Activated naive CD8-positive, alpha-beta T cell treated with anti-CD3 and anti-CD28 coated beads, Interleukin-2, amount 10 ng/mL, durations not matched to agents 7 days and 5 days (primary cell): ENCODE results near the gene DMRTA2. TPM values are rescaled to one million over a fixed set of nuclear protein-coding genes. Genes with fewer than 3 reads are reported as not detected.
A peak's percentile ranks its signal among the peaks of the same experiment; 100 is the strongest.

ENCODE experiments used
- ATAC-seq: fragments of 150-1000 bp; cut with Tn5 transposase; one replicate; pipeline ENCODE4 v1.10.0; 2021; ENCODE audit warnings: low read depth, moderate library complexity
- POLR2A ChIA-PET: fragments of 350-600 bp; sonication (Branson Sonifier 250); formaldehyde crosslinking; loops from one replicate; lab custom pipeline; 2021; ENCODE audit warnings: antibody characterized with exemption; lab: Charles Lee
- DNase-seq: peaks from one replicate; pipeline ENCODE4 v3.0.0; 2021
- H3K27ac Mint-ChIP-seq: one replicate; pipeline ENCODE4 v1.8.0; 2022; ENCODE audit warnings: mild to moderate bottlenecking, mixed read lengths
- H3K27me3 Mint-ChIP-seq: one replicate; pipeline ENCODE4 v1.8.0; 2022; ENCODE audit warnings: mild to moderate bottlenecking, moderate library complexity, mixed read lengths
- H3K36me3 Mint-ChIP-seq: one replicate; pipeline ENCODE4 v1.8.0; 2021; ENCODE audit warnings: mild to moderate bottlenecking, mixed read lengths
- H3K4me1 Mint-ChIP-seq: one replicate; pipeline ENCODE4 v1.8.0; 2021; ENCODE audit warnings: mixed read lengths
- H3K4me3 Mint-ChIP-seq: one replicate; pipeline ENCODE4 v1.8.0; 2022; ENCODE audit warnings: mild to moderate bottlenecking, moderate library complexity, mixed read lengths
- H3K9me3 Mint-ChIP-seq: one replicate; pipeline ENCODE4 v1.8.0; 2021; ENCODE audit warnings: mixed read lengths
- total RNA-seq, 2 experiments: library from RNA; stranded (reverse); gene quantifications; one replicate each; pipeline ENCODE4 v1.2.3, GENCODE V29; 2021

Gene DMRTA2
- total RNA-seq, 2 experiments from 2014 or later: not detected

GRCh38 chr1:50427818-50428779, 4.9 kb upstream of the DMRTA2 start:
- Mint-ChIP-seq H3K9me3 (peaks cover 3% of the 10 kb centered on the region), H3K4me1 (peaks cover 24% of the 10 kb centered on the region), H3K27ac (no peak overlapping the region), H3K4me3 (peak overlapping the region; percentile 7), H3K27me3 (peaks cover 94% of the 10 kb centered on the region), H3K36me3 (no peaks in the 10 kb centered on the region)
- POLR2A ChIA-PET: no interaction called here
- ATAC-seq (no peak), DNase-seq (peak; percentile 48)

DNA sequence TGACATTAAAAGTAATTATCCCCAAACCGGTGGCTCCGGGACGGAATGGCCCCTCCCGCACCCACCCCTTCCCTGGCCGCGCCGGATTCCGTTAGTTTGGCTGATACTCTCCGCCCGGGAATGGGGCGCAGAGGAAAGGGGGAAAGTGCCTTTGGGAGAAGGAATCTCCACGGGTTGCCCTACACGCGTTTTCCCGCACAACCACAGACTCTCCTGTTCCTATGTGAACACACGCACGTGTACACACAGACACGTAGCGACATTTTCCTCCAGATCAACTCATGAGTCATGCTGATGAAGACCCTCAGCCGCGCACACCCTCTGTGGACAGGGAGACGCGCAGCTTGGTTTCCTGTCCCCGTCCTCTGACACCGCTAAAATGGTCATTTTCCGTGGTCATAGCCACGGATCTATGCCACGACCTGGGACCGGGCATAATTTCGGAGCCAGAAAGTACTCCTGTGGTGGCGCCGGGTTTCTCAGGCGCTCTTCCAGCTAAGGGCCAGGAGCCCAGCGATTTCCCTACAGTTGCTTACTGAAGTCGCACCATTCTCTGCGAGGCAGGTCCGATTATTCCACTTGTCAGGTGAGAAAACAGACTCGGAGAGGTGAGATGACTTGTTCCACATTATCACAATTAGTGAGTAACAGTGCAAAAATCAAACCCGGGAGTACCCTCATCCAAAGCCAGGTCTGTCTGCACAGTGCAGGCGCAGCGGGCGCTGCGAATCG, 4.0 kb upstream of the DMRTA2 start:
- peak overlapping the region; percentile 15 for H3K27ac Mint-ChIP-seq
- ATAC-seq (no peak), DNase-seq (peak; percentile 33)
- POLR2A ChIA-PET: no interaction called here
- H3K9me3 Mint-ChIP-seq: peaks cover 3% of the 10 kb centered on the region
- H3K4me1 Mint-ChIP-seq: peaks cover 30% of the 10 kb centered on the region
- peaks cover 95% of the 10 kb centered on the region for H3K27me3 Mint-ChIP-seq
- no peaks in the 10 kb centered on the region for H3K36me3 Mint-ChIP-seq
- no peak overlapping the region for H3K4me3 Mint-ChIP-seq

DNA sequence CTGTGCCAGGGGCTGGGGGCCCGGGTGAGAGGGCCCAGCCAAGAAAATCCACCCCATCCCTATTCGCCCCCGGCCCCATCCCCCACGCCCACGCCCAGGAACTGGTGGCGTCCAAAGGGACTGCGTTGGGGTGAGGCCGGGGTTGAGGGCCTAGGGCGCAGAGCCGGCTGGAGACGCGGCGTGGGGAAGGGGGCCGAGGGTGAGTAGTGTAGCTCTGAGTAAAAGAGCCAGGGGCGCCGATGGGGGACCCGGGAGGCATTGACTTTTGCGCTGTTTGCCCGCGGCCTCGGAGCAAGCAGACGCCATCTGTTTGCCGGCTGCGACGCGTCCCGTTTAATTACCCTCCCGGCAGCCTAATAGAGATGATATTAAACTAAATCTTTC, 3.5 kb upstream of the DMRTA2 start:
- peaks cover 35% of the 10 kb centered on the region for H3K4me1 Mint-ChIP-seq
- POLR2A ChIA-PET: no interaction called here
- H3K36me3 Mint-ChIP-seq: no peaks in the 10 kb centered on the region
- peaks cover 96% of the 10 kb centered on the region for H3K27me3 Mint-ChIP-seq
- H3K9me3 Mint-ChIP-seq: peaks cover 3% of the 10 kb centered on the region
- ATAC-seq: no peak
- H3K27ac Mint-ChIP-seq: no peak overlapping the region
- H3K4me3 Mint-ChIP-seq: no peak overlapping the region
- DNase-seq: no peak

DNA sequence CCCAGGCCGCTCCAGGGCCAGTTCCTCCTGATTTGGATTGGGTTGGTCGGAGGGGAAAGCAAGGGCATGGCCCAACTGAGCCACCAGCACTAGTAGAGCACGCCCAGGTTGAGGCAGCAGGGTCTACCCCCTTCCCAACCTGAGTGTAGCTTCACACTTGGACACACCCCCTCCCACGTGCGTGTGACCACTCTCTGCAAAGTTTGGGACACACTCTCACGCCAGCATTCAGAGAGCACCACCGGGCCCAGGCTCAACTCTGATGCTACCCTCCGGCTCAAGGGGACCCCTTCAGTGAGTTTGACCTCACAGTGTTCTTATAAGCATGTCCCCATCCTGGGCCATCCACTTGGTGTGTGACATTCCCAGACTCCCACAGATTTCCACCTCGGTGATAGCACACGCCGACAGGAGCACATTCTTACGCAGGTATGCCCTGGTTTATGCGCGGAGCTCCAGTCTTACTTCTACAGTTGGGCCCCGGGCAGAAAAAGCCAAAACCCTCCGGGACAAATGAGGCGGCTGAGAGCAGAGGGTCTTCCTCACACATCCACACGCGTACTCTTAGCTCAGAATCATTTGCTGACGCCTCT, 3.0 kb upstream of the DMRTA2 start:
- ATAC-seq: no peak
- Mint-ChIP-seq H3K9me3 (peaks cover 3% of the 10 kb centered on the region), H3K27ac (peak overlapping the region; percentile 31), H3K4me3 (peak overlapping the region; percentile 10), H3K36me3 (no peaks in the 10 kb centered on the region), H3K27me3 (peaks cover 95% of the 10 kb centered on the region), H3K4me1 (peaks cover 37% of the 10 kb centered on the region)
- POLR2A ChIA-PET: no interaction called here
- peak; percentile 35 for DNase-seq

GRCh38 chr1:50425376-50426107, 2.3 kb upstream of the DMRTA2 start:
- Mint-ChIP-seq H3K4me1 (peaks cover 37% of the 10 kb centered on the region), H3K9me3 (peaks cover 3% of the 10 kb centered on the region), H3K36me3 (peaks cover under 1% of the 10 kb centered on the region), H3K4me3 (peak overlapping the region; percentile 83), H3K27me3 (peaks cover 89% of the 10 kb centered on the region), H3K27ac (no peak overlapping the region)
- DNase-seq (no peak), ATAC-seq (no peak)
- POLR2A ChIA-PET: interaction anchor here (0.6 kb wide), 1 partner anchor 653 kb away, joined by 3 read pairs; no protein-coding TSS in a partner anchor

GRCh38 chr1:50424884-50425375, 1.7 kb upstream of the DMRTA2 start:
- peak overlapping the region; percentile 83 for H3K4me3 Mint-ChIP-seq
- DNase-seq: peak; percentile 38
- H3K27me3 Mint-ChIP-seq: peaks cover 89% of the 10 kb centered on the region
- POLR2A ChIA-PET: interaction anchor here (0.6 kb wide), 1 partner anchor 654 kb away, joined by 3 read pairs; no protein-coding TSS in a partner anchor
- peaks cover 2% of the 10 kb centered on the region for H3K36me3 Mint-ChIP-seq
- peaks cover 3% of the 10 kb centered on the region for H3K9me3 Mint-ChIP-seq
- H3K4me1 Mint-ChIP-seq: peaks cover 41% of the 10 kb centered on the region
- peak overlapping the region; percentile 43 for H3K27ac Mint-ChIP-seq
- no peak for ATAC-seq

- peak overlapping the region; percentile 83 for H3K4me3 Mint-ChIP-seq
- POLR2A ChIA-PET: interaction anchor here (0.5 kb wide), 1 partner anchor 44 kb away, joined by 3 read pairs; no protein-coding TSS in a partner anchor
- peaks cover 88% of the 10 kb centered on the region for H3K27me3 Mint-ChIP-seq
- peaks cover 3% of the 10 kb centered on the region for H3K9me3 Mint-ChIP-seq
- peak; percentile 43 for DNase-seq
- H3K4me1 Mint-ChIP-seq: peaks cover 43% of the 10 kb centered on the region
- peak; percentile 35 for ATAC-seq
- H3K36me3 Mint-ChIP-seq: peaks cover 2% of the 10 kb centered on the region
- peak overlapping the region; percentile 43 for H3K27ac Mint-ChIP-seq
These were observed 1.0 kb upstream of the DMRTA2 start for GRCh38 chr1:50424045-50424883.

DNA sequence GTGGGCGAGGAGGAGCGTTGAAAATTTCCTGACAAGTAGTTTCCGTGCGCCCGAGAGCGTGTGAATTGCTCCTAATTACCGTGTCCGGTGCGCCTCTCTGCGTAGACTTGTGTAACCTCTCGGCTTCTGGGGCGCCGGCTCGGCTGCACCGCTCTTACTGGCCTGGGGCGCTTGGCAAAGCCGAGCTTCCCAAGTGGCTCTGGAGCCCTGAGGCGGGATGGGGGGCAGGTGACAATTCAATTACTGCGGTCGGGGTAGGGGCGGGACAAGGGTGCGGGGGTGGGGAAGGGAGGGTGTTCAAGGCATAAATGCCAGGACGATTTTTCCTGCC, 392 bp upstream of the DMRTA2 start:
- Mint-ChIP-seq H3K36me3 (peaks cover 2% of the 10 kb centered on the region), H3K27ac (no peak overlapping the region), H3K9me3 (peaks cover 3% of the 10 kb centered on the region), H3K4me3 (peak overlapping the region; percentile 83), H3K4me1 (peaks cover 43% of the 10 kb centered on the region), H3K27me3 (peaks cover 83% of the 10 kb centered on the region)
- ATAC-seq: peak; percentile 52
- peak; percentile 49 for DNase-seq
- POLR2A ChIA-PET: no interaction called here

- Mint-ChIP-seq H3K27ac (peak overlapping the region; percentile 25), H3K4me1 (peaks cover 39% of the 10 kb centered on the region)
- POLR2A ChIA-PET: interaction anchor here (0.7 kb wide), 1 partner anchor 435 kb away, joined by 3 read pairs; no protein-coding TSS in a partner anchor
These were observed 633 bp downstream of the DMRTA2 start for GRCh38 chr1:50422675-50422945.

GRCh38 chr1:50421768-50422674, 1.2 kb downstream of the DMRTA2 start:
- Mint-ChIP-seq H3K36me3 (peaks cover 2% of the 10 kb centered on the region), H3K4me1 (peaks cover 37% of the 10 kb centered on the region), H3K27ac (peak overlapping the region; percentile 49), H3K4me3 (peak overlapping the region; percentile 40), H3K9me3 (no peaks in the 10 kb centered on the region), H3K27me3 (peaks cover 83% of the 10 kb centered on the region)
- DNase-seq (no peak), ATAC-seq (no peak)
- POLR2A ChIA-PET: interaction anchor here (0.7 kb wide), 1 partner anchor 436 kb away, joined by 3 read pairs; no protein-coding TSS in a partner anchor

More at GRCh38 chr1:50422675-50422945, 633 bp downstream of the DMRTA2 start:
- H3K27me3 Mint-ChIP-seq: peaks cover 83% of the 10 kb centered on the region
- peaks cover 2% of the 10 kb centered on the region for H3K36me3 Mint-ChIP-seq
- H3K9me3 Mint-ChIP-seq: no peaks in the 10 kb centered on the region
- DNase-seq: no peak
- H3K4me3 Mint-ChIP-seq: peak overlapping the region; percentile 83
- ATAC-seq: no peak

GRCh38 chr1:50421366-50421748, 1.9 kb downstream of the DMRTA2 start:
- no peaks in the 10 kb centered on the region for H3K9me3 Mint-ChIP-seq
- POLR2A ChIA-PET: no interaction called here
- no peak for DNase-seq
- no peak for ATAC-seq
- H3K36me3 Mint-ChIP-seq: peaks cover 2% of the 10 kb centered on the region
- peaks cover 84% of the 10 kb centered on the region for H3K27me3 Mint-ChIP-seq
- peaks cover 42% of the 10 kb centered on the region for H3K4me1 Mint-ChIP-seq
- H3K4me3 Mint-ChIP-seq: peak overlapping the region; percentile 40
- H3K27ac Mint-ChIP-seq: peak overlapping the region; percentile 49
